HepG2 (cell line): ENCODE results near the gene KCNK10.

Source experiments
- ASH2L ChIP-seq: fragments of 300-600, 200-600 bp; sonication (generic); IDR thresholded peaks from 2 replicates; pipeline ENCODE4 v1.7.0; 2017; ENCODE audit warnings: low read depth, mild to moderate bottlenecking, moderate library complexity, mixed read lengths, low read length; ENCODE audit not compliant: insufficient read length
- CTCF ChIP-seq: sonication (generic); formaldehyde crosslinking; IDR thresholded peaks from 2 replicates; pipeline ENCODE4 v1.5.0; 2020; ENCODE audit warnings: mild to moderate bottlenecking, missing genetic modification reagents, moderate library complexity
- EZH2 ChIP-seq: conservative IDR thresholded peaks from 2 replicates; pipeline ENCODE4 v1.6.1; 2012; ENCODE audit warnings: mild to moderate bottlenecking, low read depth, low read length, moderate library complexity
- HMGXB3 ChIP-seq: sonication (generic); formaldehyde crosslinking; IDR thresholded peaks from 2 replicates; pipeline ENCODE4 v1.4.0; 2020; ENCODE audit warnings: missing genetic modification reagents, borderline replicate concordance
- JUN ChIP-seq: sonication (generic); formaldehyde crosslinking; IDR thresholded peaks from 2 replicates; pipeline ENCODE4 v1.4.0; 2020; ENCODE audit warnings: mild to moderate bottlenecking, missing genetic modification reagents
- JUND ChIP-seq: sonication (generic); formaldehyde crosslinking; IDR thresholded peaks from 2 replicates; pipeline ENCODE4 v1.8.0; 2022; ENCODE audit warnings: mild to moderate bottlenecking, missing genetic modification reagents
- KDM5A ChIP-seq: fragments of 200-600 bp; sonication (generic); IDR thresholded peaks from 2 replicates; pipeline ENCODE4 v1.7.0; 2018; ENCODE audit warnings: antibody characterized with exemption, mild to moderate bottlenecking, low read length, borderline replicate concordance
- TOE1 ChIP-seq: sonication (generic); formaldehyde crosslinking; IDR thresholded peaks from 2 replicates; pipeline ENCODE4 v1.4.0; 2020; ENCODE audit warnings: mild to moderate bottlenecking, missing genetic modification reagents

GRCh38 chr14:88281447-88281846, 41.6 kb downstream of the KCNK10 start:
- TF ChIP-seq HMGXB3 (CRISPR knock-in tag) (no peak), TOE1 (CRISPR knock-in tag) (no peak), EZH2 (no peak), ASH2L (no peak), JUND (CRISPR knock-in tag) (no peak), JUN (CRISPR knock-in tag) (no peak), KDM5A (no peak), CTCF (CRISPR knock-in tag) (no peak)
